ENCODE measurements around the gene EPB41. TPM values are rescaled to one million over a fixed set of nuclear protein-coding genes. Genes with fewer than 3 reads are reported as not detected.

EPB41 gene
- total RNA-seq, 4 donors from 2014 or later = 28.8 to 57.6 (median 43.2) TPM

- no peak for TF ChIP-seq CTCF (IDR thresholded peaks at IDR 0.05)
- DNase-seq (ENCODE audit: low spot score) (no peak), ATAC-seq (ENCODE audit: low FRiP score) (no peak)
Observed at GRCh38 chr1:28910379-28911115, 3.8 kb upstream of the EPB41 start.

- ATAC-seq (ENCODE audit: low FRiP score) (no peak), DNase-seq (ENCODE audit: low spot score) (no peak)
- TF ChIP-seq CTCF (IDR thresholded peaks at IDR 0.05) = no peak
Observed at GRCh38 chr1:28913786-28914227, 562 bp upstream of the EPB41 start.

GRCh38 chr1:28915031-28915895 lies 894 bp downstream of the EPB41 start:
- no peak for ATAC-seq (ENCODE audit: low FRiP score)
- no peak for DNase-seq (ENCODE audit: low spot score)
- no peak for TF ChIP-seq CTCF (IDR thresholded peaks at IDR 0.05)

- ATAC-seq (ENCODE audit: low FRiP score) = no peak
- DNase-seq (ENCODE audit: low spot score) = no peak
- no peak for TF ChIP-seq CTCF (IDR thresholded peaks at IDR 0.05)
Observed at GRCh38 chr1:28917757-28918118, 3.4 kb downstream of the EPB41 start.

- TF ChIP-seq CTCF (IDR thresholded peaks at IDR 0.05) = no peak
Observed at GRCh38 chr1:28921286-28921869, 7.0 kb downstream of the EPB41 start.

GRCh38 chr1:28925350-28925891 lies 11.1 kb downstream of the EPB41 start:
- DNase-seq (ENCODE audit: low spot score) (no peak), ATAC-seq (ENCODE audit: low FRiP score) (no peak)
- no peak for TF ChIP-seq CTCF (IDR thresholded peaks at IDR 0.05)

More at GRCh38 chr1:28921286-28921869, 7.0 kb downstream of the EPB41 start:
- ATAC-seq (ENCODE audit: low FRiP score) (no peak), DNase-seq (ENCODE audit: low spot score) (no peak)

Measured in omental fat pad (tissue), 4 donors.